ENCODE results near the gene GSAP. TPM values are rescaled to one million over a fixed set of nuclear protein-coding genes. Genes with fewer than 3 reads are reported as not detected.

Gene GSAP
- polyA plus RNA-seq, 5 donors: 26.0 to 55.8 (median 47.7) TPM

DNA sequence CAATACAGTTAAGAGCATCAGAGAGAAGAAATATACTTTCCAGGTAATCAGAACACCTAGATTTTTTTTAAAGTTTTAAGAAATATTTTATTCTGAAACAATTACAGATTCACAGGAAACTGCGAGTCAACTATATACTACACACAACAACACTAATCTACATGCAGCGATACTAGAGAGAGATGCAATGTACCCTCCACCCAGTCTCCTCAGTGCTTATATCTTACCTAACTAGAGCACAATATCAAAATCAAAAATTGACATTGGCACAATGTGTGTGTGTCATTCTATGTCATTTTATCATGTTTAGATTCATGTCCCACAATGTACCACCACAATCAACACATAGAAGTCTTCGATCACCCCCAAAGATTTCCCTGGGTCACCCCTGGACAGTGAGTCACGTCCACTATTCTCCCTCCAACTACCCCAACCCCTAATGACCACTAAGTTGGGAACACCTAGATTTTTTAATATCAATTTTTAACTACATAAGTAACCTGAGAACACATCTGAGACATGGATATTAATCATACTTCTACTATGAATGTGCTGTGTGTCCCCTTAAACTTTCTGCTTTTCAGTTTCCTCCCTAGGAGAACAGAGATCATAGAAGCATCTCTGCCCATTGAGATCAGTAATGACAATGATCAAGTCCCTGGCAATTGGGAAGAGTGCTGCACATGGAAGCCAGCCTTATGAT, 86.5 kb downstream of the GSAP start:
- no peak for DNase-seq

GRCh38 chr7:77328669-77329068, 87.5 kb downstream of the GSAP start:
- DNase-seq: no peak

DNA sequence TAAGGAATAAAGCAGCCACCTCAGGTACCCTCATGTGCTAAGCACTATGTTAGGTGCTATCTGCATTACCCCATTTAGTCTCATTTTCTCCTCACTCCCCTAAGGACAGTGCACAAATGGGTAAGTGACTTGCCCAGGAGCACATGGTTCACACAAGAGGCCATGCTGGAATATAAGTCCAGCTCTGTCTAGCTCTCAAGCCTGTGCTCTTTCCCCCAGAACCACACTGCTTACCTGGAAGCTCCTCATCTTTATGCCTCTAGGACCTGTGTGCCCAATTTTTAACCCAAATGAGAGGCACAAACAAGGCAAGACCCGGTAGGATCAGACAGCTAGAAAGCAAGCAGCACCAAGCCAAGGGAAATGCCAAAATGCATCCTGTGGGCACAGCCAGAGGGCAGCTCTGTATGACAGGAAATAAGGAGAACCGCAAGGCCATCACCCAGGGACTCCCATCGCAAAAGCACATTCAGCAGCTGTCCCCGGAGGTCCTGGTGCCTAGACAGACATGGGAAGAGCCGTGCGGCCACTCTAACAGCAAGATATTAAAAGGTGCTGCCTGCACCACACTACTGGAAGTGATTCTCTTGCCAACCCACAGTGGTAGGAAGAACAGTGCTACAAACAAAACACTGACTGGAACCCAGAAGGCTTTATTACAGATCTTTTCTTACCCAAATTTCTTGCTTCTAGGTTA, 88.1 kb downstream of the GSAP start:
- DNase-seq: no peak

- no peak for DNase-seq
Observed at GRCh38 chr7:77327067-77327931, 88.8 kb downstream of the GSAP start.

GRCh38 chr7:77326131-77326530, 90.0 kb downstream of the GSAP start:
- DNase-seq: no peak

DNA sequence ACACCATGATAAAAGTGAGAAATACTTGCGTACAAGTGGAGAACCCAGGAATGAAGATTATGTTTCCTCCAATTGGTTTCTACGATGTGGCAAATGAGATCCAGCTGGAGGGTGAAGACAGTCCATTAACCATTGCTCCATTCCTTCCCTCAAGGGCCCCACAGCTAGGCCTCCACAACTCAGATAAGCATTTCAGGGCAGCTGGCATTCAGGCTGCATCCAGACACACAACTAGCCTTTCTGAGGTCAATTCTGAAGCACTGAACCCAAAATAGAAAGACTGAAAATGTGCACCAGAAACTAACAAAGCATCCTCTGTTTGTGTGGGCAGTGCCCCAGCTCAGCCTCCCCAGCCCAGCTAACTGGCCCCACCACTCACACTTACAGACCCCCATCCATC, 94.8 kb downstream of the GSAP start:
- DNase-seq: no peak

DNA sequence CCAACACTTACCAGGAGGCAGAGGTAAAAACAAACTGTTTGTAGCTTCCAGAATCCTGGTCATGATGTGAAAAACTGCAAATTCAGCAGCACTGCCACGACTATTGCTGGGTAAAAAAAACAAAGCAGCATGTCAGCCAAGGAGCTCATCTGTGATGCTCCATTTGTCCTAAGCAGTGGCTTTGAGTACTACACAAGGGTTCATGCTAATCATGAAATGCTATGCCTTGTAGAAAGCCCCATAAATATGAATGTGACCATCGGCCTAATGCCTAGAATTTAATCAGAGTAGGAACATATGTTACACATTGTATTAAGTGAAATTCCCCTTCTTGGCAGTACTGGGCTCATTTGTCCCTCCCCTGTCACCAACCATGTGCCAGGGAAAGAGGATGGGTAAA, 95.4 kb downstream of the GSAP start:
- DNase-seq: no peak

DNA sequence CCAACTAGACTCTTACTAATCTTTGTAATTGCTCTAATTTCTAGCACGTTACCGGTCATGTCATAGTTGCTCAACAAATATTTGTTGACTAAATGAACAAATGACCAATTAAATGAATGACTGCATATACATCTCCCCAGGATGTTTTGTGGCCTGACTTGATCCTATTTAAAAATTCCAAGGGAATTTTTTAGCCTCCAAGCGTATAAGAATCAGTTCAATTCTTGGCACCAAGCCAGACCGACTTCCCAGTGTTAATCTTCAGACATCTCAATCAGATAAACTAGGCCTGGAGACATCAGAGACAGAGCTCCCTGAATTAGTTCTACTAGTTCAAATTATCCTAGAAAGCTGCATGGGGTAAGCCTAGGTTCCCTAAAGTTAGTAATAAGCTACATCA, 96.0 kb downstream of the GSAP start:
- no peak for DNase-seq

DNA sequence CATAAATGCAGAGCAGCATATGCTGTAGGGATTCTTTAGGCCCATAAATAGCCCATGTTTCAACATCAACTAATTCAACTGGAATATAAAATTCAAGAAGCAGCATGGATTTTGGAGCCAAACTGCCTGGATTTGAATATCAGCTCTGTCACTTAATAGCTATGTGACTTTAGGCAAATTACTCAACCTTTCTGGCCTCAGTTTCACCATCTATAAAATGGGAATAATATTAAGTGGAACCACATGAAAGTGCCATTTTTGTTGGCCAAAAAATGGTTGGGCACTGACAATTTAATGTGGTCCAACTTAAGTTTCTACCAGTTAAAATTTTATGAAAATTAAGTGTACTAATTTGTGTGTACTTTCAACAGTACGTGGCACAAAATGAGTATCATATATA, 98.1 kb downstream of the GSAP start:
- no peak for DNase-seq

- DNase-seq: no peak
Observed at GRCh38 chr7:77316219-77316978, 99.8 kb downstream of the GSAP start.

DNA sequence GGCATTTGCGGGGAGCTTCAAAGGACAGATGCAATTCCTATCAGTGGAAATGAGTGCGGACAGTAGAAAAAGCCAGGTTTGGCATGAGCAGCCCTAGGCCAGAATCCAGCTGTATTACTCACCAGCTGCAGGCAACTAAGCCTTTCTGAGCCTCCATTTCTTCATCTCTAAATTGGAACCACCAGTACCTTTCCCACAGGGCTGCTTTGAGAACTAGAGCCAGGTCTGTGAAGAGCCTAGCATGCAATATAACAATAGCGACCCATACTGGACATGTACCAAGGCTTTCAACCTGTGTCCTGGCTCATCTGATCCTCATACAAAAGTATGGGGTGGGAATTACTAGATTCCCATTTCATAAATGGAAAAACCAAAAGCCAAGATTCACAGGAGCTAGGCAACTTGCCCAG, 101.0 kb downstream of the GSAP start:
- no peak for DNase-seq

DNA sequence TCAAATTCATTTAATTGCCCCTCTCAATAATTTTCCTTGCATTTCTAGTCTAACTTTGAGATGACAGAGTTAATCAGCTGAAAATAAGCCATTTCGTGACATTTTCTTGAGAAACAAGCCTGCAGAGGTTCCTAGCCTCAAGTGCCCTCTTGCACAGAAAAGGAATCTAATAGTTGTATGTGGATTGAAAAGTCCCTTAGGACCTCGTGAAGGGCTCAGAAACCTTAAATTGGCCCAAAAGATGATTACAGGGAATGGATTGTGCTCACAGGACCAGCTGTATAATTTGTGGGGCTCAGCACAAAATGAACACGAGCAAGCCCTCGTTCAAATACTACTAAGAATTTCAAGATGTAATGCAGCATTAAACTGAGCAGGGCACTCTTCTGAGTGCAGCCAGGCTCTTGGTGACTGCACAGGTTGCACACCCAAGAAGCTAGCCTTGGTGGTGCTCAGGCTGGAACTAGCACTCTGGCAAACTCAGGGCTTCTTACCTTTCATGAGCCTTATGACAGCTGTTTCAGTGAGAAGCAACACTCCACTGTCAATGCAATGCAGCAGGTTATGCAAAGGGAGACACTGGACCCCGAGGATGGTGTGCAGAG, 102.2 kb downstream of the GSAP start:
- no peak for DNase-seq

- no peak for DNase-seq
Observed at GRCh38 chr7:77313085-77313484, 103.1 kb downstream of the GSAP start.

DNA sequence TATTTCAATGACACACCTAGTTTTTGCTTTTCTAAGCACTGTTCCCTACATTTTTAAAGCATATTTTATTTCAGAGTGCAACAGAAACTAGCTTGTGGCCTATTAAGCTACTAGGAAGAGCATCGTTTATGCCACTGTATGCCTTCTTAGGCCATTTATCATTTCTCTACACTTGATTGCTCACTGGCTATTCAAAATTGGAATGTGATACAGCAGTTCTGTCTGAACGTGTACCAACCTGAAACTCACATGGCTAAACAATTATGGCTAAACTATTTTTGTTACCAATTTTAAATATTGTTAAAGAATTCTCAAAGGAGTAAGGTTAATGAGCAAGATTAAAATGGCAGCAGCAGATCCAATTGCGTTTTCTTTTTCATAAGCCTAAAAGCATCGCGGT, 105.2 kb downstream of the GSAP start:
- DNase-seq: no peak

- no peak for DNase-seq
Observed at GRCh38 chr7:77309714-77310220, 106.4 kb downstream of the GSAP start.

DNA sequence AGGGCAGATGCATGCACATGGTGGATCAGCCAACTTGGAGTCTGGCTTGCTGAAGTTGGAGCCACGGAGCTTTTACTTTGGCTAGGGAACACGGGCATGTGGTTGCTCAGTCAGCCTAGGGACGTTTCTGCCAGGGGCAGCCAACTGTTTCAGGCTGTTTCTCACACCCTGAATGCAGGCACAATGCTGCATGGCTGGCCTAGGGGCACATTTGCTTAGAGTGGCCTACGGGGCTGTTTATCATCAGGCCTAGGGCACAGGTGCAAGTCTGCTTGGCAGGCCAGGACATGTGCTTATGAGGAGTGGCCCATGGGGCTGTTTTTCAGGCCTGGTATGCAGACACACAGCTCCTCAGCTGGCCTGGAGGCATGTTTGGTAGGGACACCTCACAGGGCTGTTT, 107.4 kb downstream of the GSAP start:
- DNase-seq: no peak

DNA sequence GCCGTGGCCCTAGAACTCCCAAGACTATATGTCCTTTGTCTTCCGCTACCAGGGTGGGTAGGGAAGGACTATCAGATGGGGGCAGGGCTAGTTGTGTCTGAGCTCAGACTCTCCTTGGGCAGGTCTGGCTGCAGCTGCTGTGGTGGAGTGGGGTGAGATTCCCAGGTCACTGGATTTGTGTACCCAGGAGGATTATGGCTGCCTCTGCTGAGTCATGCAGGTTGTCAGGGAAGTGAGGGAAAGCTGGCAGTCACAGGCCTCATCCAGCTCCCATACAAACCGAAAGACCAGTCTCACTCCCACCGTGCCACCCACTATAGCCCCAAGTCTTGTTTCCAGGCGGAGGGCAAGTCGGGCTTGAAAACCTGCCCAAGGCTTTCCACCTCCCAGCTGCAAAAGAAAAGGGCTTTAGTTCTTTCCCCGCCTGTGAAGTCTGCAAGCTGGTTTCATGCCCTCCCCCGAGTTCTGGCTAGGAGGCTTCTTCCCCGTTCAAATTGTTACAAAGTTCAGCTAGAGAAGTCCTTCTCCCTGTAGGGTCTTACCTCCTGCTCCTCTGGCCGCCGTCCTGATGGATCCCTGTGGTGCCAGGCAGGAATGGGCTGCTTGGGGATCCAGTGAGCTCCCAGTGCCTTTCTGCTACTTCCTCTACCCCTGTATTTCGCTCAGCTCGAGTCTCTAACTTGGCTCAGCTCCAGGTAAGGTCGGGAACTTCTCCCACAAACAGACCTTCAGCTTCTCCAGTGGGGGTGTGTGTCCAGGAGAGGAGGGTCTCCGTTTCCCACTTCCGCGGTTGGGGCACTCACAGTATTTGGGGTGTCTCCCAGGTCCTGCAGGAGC, 109.7 kb downstream of the GSAP start:
- no peak for DNase-seq

GRCh38 chr7:77295549-77295948, 120.6 kb downstream of the GSAP start:
- no peak for DNase-seq

DNA sequence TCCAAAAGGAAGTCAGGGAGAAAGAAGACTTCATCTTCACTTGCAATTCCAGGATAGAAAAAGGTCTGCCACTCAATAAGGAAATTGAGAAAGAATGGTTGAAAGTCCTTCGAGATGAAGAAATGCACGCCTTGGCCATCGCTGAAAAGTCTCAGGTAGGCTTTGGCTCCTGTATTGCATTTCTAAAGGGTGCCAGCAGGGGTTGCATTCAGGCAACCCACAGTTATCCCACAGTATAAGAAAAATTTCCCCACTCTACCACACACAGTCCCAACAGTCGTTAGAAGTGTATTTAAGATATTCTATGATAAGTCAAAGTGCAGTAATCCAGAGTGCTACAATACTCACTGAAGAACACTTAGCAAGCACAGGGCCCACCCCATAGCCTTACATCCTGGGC, 123.1 kb downstream of the GSAP start:
- DNase-seq: no peak

GRCh38 chr7:77290425-77290824, 125.7 kb downstream of the GSAP start:
- no peak for DNase-seq

Measured in right lung (tissue), 5 donors.